ENCODE measurements around the gene ALDH1L2.

- TF ChIP-seq CTCF (IDR thresholded peaks at IDR 0.05; ENCODE audit: low read depth, low read length, missing input control), result no peak
- TF ChIP-seq FOXA1 (IDR thresholded peaks at IDR 0.05), result no peak
- TF ChIP-seq HNF4G (IDR thresholded peaks at IDR 0.05), result no peak
- TF ChIP-seq YY1 (IDR thresholded peaks at IDR 0.05), result no peak
- no peak for TF ChIP-seq REST (IDR thresholded peaks at IDR 0.05)
- TF ChIP-seq EGR1 (IDR thresholded peaks at IDR 0.05; ENCODE audit: low read depth in 2 of 2), result no peak
- no peak for TF ChIP-seq GABPA (IDR thresholded peaks at IDR 0.05 in 1 of 2, conservative IDR thresholded peaks at IDR 0.05 in 1 of 2)
- TF ChIP-seq ATF3 (IDR thresholded peaks at IDR 0.05), result no peak
- no peak for TF ChIP-seq SP1 (IDR thresholded peaks at IDR 0.05)
Measured at GRCh38 chr12:105106621-105107020, 22.4 kb upstream of the ALDH1L2 start.
